ENCODE measurements around the gene RNPEPL1.

The RNPEPL1 gene

DNA sequence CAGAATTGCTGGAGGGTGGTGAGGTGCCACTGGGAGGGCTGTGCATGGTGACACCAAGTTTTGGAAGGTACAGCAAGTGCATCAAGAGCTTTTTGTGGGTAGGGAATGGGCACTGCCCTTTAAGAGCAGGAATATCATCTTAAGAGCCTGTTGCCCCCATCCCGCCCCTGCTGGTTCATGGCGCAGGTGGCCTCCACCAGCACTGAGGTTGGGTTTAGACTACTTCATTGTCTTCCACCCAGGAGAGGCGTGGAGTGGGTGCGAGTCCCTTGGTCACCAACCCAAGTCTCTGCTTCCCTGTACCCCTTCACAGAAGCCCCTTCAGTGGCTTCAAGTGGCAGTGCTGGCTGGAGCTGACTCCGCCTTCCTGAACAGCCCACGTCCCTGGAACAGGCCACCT, 7.8 kb downstream of the RNPEPL1 start:
- H3K27me3 ChIP-seq (ENCODE audit: insufficient read depth, low read depth), result no peaks in the 10 kb centered on the region
- H3K4me1 ChIP-seq (ENCODE audit: low read depth, poor library complexity, severe bottlenecking), result peaks cover 50% of the 10 kb centered on the region
- H3K27ac ChIP-seq, result no peak overlapping the region; the same call in 1 of the 2 replicates
- H2AFZ ChIP-seq (ENCODE audit: low read depth), result no peak overlapping the region
- no peaks in the 10 kb centered on the region for H4K20me1 ChIP-seq (ENCODE audit: insufficient read depth)
- peaks cover 3% of the 10 kb centered on the region; the same call in 1 of the 2 replicates for H3K79me2 ChIP-seq (ENCODE audit: insufficient read depth, low read depth)
- no peak overlapping the region for H3K4me2 ChIP-seq
- no peak overlapping the region for H3K9ac ChIP-seq
- no peak overlapping the region for H3K4me3 ChIP-seq (IDR thresholded peaks at IDR 0.05; ENCODE audit: insufficient read depth, low read depth, low read length)
- no peaks in the 10 kb centered on the region for H3K36me3 ChIP-seq (ENCODE audit: insufficient read depth)
- TF ChIP-seq, protein P1, sequence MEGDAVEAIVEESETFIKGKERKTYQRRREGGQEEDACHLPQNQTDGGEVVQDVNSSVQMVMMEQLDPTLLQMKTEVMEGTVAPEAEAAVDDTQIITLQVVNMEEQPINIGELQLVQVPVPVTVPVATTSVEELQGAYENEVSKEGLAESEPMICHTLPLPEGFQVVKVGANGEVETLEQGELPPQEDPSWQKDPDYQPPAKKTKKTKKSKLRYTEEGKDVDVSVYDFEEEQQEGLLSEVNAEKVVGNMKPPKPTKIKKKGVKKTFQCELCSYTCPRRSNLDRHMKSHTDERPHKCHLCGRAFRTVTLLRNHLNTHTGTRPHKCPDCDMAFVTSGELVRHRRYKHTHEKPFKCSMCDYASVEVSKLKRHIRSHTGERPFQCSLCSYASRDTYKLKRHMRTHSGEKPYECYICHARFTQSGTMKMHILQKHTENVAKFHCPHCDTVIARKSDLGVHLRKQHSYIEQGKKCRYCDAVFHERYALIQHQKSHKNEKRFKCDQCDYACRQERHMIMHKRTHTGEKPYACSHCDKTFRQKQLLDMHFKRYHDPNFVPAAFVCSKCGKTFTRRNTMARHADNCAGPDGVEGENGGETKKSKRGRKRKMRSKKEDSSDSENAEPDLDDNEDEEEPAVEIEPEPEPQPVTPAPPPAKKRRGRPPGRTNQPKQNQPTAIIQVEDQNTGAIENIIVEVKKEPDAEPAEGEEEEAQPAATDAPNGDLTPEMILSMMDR (conservative IDR thresholded peaks at IDR 0.05; ENCODE audit: low read depth, low read length), result no peak

DNA sequence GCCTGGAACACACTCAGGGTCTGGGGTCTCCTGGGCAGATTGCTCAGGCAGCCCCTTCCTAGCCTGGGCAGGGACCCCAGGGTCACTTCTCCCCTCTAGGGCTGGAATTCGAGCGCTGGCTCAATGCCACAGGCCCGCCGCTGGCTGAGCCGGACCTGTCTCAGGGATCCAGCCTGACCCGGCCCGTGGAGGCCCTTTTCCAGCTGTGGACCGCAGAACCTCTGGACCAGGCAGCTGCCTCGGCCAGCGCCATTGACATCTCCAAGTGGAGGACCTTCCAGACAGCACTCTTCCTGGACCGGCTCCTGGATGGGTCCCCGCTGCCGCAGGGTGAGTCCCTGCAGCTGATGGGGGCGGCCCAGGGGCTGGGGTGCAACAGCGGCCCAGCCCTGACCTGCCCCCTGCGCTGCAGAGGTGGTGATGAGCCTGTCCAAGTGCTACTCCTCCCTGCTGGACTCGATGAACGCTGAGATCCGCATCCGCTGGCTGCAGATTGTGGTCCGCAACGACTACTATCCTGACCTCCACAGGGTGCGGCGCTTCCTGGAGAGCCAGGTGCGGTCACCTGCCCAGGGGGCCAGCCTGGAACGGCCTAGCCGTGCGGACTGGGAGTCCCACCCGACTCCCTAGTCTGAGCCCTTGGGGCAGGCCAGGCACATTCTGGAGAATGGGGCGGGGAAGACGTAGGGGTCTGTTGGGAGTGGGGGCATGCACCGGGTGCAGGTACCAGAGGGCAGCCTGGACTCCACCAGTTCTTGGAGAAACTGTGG, 8.3 kb downstream of the RNPEPL1 start:
- peak overlapping the region; percentile 97; the same call in 1 of the 2 replicates for H3K27ac ChIP-seq
- no peaks in the 10 kb centered on the region for H3K27me3 ChIP-seq (ENCODE audit: insufficient read depth, low read depth)
- no peaks in the 10 kb centered on the region for H4K20me1 ChIP-seq (ENCODE audit: insufficient read depth)
- no peak overlapping the region for H3K9ac ChIP-seq
- peaks cover 5% of the 10 kb centered on the region; the same call in 1 of the 2 replicates for H3K79me2 ChIP-seq (ENCODE audit: insufficient read depth, low read depth)
- TF ChIP-seq, protein P1 (conservative IDR thresholded peaks at IDR 0.05; ENCODE audit: low read depth, low read length), result no peak
- H3K36me3 ChIP-seq (ENCODE audit: insufficient read depth), result no peaks in the 10 kb centered on the region
- peaks cover 56% of the 10 kb centered on the region for H3K4me1 ChIP-seq (ENCODE audit: low read depth, poor library complexity, severe bottlenecking)
- H3K4me3 ChIP-seq (IDR thresholded peaks at IDR 0.05; ENCODE audit: insufficient read depth, low read depth, low read length), result no peak overlapping the region
- no peak overlapping the region for H3K4me2 ChIP-seq
- no peak overlapping the region for H2AFZ ChIP-seq (ENCODE audit: low read depth)

DNA sequence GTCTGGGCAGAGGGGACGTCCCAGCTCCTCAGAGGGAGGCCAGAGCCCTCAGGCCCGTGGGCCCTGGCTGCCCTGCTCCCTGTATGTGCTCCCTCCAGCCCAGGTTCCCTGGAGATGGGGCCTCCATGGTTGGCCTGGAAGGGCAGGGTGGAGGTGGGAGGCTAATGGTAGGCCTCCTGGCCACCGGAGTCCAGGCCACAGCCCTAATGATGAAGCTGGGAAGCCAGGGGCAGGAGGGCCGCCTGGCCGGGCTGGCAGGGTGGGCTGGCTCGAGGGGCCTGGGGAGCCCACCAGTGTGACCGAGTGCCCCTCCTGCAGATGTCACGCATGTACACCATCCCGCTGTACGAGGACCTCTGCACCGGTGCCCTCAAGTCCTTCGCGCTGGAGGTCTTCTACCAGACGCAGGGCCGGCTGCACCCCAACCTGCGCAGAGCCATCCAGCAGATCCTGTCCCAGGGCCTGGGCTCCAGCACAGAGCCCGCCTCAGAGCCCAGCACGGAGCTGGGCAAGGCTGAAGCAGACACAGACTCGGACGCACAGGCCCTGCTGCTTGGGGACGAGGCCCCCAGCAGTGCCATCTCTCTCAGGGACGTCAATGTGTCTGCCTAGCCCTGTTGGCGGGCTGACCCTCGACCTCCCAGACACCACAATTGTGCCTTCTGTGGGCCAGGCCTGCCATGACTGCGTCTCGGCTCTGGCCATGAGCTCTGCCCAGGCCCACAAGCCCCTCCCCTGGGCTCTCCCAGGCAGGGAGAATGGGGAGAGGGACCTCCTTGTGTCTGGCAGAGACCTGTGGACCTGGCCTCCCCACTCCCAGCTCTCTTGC, 9.2 kb downstream of the RNPEPL1 start:
- H3K4me3 ChIP-seq (IDR thresholded peaks at IDR 0.05; ENCODE audit: insufficient read depth, low read depth, low read length), result no peak overlapping the region
- H3K79me2 ChIP-seq (ENCODE audit: insufficient read depth, low read depth), result peaks cover 14% of the 10 kb centered on the region; the same call in 1 of the 2 replicates
- H3K9ac ChIP-seq, result no peak overlapping the region
- no peak overlapping the region for H2AFZ ChIP-seq (ENCODE audit: low read depth)
- H3K4me1 ChIP-seq (ENCODE audit: low read depth, poor library complexity, severe bottlenecking), result peaks cover 65% of the 10 kb centered on the region
- H4K20me1 ChIP-seq (ENCODE audit: insufficient read depth), result no peaks in the 10 kb centered on the region
- TF ChIP-seq, protein P1 (conservative IDR thresholded peaks at IDR 0.05; ENCODE audit: low read depth, low read length), result no peak
- peak overlapping the region; percentile 97 for H3K27ac ChIP-seq
- H3K36me3 ChIP-seq (ENCODE audit: insufficient read depth), result no peaks in the 10 kb centered on the region
- no peaks in the 10 kb centered on the region for H3K27me3 ChIP-seq (ENCODE audit: insufficient read depth, low read depth)
- peak overlapping the region; percentile 64; the same call in 1 of the 2 replicates for H3K4me2 ChIP-seq

DNA sequence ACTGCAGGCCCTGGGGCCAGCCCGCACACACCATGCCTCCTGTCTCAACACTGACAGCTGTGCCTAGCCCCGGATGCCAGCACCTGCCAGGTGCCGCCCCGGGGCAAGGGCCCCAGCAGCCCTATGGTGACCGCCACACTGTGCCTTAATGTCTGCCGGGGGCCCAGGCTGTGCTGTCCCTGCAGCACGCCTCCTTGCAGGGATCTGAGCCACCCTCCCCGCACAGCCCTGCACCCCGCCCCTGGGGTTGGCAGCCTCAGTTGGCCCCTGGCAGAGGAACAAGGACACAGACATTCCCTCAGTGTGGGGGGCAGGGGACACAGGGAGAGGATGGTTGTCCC, 9.8 kb downstream of the RNPEPL1 start:
- Histone ChIP-seq H3K27me3 (ENCODE audit: insufficient read depth, low read depth) (no peaks in the 10 kb centered on the region), H3K36me3 (ENCODE audit: insufficient read depth) (no peaks in the 10 kb centered on the region), H4K20me1 (ENCODE audit: insufficient read depth) (no peaks in the 10 kb centered on the region), H3K9ac (no peak overlapping the region; the same call in 1 of the 2 replicates), H3K4me1 (ENCODE audit: low read depth, poor library complexity, severe bottlenecking) (peaks cover 71% of the 10 kb centered on the region), H2AFZ (ENCODE audit: low read depth) (no peak overlapping the region), H3K79me2 (ENCODE audit: insufficient read depth, low read depth) (peaks cover 20% of the 10 kb centered on the region; the same call in 1 of the 2 replicates), H3K4me3 (IDR thresholded peaks at IDR 0.05; ENCODE audit: insufficient read depth, low read depth, low read length) (no peak overlapping the region), H3K27ac (peak overlapping the region; percentile 97), H3K4me2 (peak overlapping the region; percentile 64)
- TF ChIP-seq, protein P1 (conservative IDR thresholded peaks at IDR 0.05; ENCODE audit: low read depth, low read length), result no peak
